ENCODE results near the gene ZIC1. TPM values are rescaled to one million over a fixed set of nuclear protein-coding genes. Genes with fewer than 3 reads are reported as not detected.

ZIC1 gene
- total RNA-seq, 1 experiment from 2014 or later = not detected

Other genes starting within 250 kb of the ZIC1 start
- gene ZIC4, start 2.8 kb upstream of the ZIC1 start, total RNA-seq (2014; rRNA removed; shearing (Covaris generic)) = not detected in 2 replicates